Measurements from ENCODE around the gene FAM53C.

GRCh38 chr5:138352071-138352721, 14.1 kb downstream of the FAM53C start, which contains the start of gene KDM3B:
- TF ChIP-seq CEBPB (IDR thresholded peaks at IDR 0.05) = no peak
- TF ChIP-seq EP300 (IDR thresholded peaks at IDR 0.05; ENCODE audit: borderline replicate concordance) = no peak; the same call in 1 of the 2 replicates
- peak; percentile 31; the same call in 1 of the 2 replicates for TF ChIP-seq RAD21 (IDR thresholded peaks at IDR 0.05; ENCODE audit: low read depth)
- TF ChIP-seq MAX (IDR thresholded peaks at IDR 0.05) = peak; percentile 57; the same call in 1 of the 2 replicates
- TF ChIP-seq YY1 (IDR thresholded peaks at IDR 0.05; ENCODE audit: low read depth) = peak; percentile 60; the same call in 1 of the 2 replicates
- no peak for TF ChIP-seq REST (IDR thresholded peaks at IDR 0.05; ENCODE audit: low read depth)
- TF ChIP-seq NFIC (IDR thresholded peaks at IDR 0.05) = no peak
- peak; percentile 44 for TF ChIP-seq TCF12 (IDR thresholded peaks at IDR 0.05; ENCODE audit: low read depth)
- TF ChIP-seq EGR1 (IDR thresholded peaks at IDR 0.05) = no peak
- TF ChIP-seq TAF1 (IDR thresholded peaks at IDR 0.05; ENCODE audit: low read depth) = no peak
- no peak for TF ChIP-seq TEAD4 (IDR thresholded peaks at IDR 0.05)
